Effector CD4-positive, alpha-beta T cell (primary cell): ENCODE results near the gene TMBIM1.

ENCODE experiments used
- DNase-seq: peaks from one replicate; pipeline ENCODE4 v3.0.0-alpha.2; 2020

The TMBIM1 gene

GRCh38 chr2:218253232-218253625 is 39.1 kb downstream of the TMBIM1 start:
- DNase-seq, result no peak

GRCh38 chr2:218252509-218253231 is 39.6 kb downstream of the TMBIM1 start:
- no peak for DNase-seq

DNA sequence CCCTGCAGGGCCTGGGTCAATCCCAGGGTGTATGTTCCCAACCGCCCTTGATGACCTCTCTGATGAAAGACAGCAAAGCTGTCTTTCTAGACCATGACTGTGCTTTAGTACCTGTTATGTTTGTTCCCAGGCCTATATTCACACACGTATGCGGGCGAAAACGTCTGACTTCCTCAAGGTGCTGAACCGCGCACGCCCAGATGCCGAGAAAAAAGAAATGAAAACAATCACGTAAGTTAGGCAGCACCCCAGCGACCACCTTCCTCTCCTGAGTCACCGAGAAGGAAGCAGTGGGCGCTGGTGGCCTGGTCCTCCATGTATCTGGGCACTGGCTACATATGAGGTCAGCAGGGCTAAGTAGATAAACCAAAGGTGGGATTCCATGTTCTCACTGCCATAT is 42.6 kb downstream of the TMBIM1 start:
- DNase-seq, result no peak

DNA sequence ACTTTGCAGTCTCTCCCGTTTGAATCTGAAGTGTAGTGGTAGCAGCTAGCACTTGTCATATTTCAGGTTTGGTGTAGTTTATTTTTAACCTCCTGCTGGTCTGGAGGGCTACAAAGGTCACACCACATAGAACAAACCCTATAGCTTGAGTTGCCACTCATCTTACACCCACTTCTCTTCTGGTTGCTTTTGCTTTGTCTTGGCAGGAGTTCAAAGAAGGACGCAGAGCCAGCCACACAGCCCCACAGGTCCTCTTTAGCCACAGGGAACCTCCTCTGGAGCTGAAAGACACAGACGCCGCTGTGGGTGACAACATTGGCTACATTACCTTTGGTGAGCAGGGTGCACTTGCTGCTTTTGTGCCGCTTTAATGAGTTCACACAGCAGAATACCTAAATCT is 47.1 kb downstream of the TMBIM1 start:
- DNase-seq, result no peak

- DNase-seq, result no peak
Observed at GRCh38 chr2:218244665-218245064, 47.6 kb downstream of the TMBIM1 start.

GRCh38 chr2:218244204-218244603 is 48.1 kb downstream of the TMBIM1 start:
- DNase-seq, result no peak

DNA sequence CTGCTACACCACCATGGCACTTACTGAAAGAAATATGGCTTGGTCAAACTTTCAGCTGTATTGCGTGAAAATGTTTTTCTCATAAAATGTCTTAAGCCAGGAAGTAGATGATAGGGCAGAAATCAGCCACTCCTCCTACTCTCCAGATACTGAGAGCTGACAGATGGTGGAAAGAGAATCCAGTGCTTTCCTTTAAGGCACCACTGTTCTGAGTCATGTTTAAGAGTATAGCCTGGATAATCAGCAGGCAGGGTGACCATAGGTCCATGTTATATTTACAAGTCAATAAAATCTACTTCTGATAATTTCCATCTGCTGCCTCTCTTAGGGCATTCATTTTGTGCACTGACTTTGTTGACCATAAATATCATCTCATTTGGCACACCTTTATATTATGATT is 53.4 kb downstream of the TMBIM1 start:
- no peak for DNase-seq

GRCh38 chr2:218236829-218237228 is 55.5 kb downstream of the TMBIM1 start:
- no peak for DNase-seq

DNA sequence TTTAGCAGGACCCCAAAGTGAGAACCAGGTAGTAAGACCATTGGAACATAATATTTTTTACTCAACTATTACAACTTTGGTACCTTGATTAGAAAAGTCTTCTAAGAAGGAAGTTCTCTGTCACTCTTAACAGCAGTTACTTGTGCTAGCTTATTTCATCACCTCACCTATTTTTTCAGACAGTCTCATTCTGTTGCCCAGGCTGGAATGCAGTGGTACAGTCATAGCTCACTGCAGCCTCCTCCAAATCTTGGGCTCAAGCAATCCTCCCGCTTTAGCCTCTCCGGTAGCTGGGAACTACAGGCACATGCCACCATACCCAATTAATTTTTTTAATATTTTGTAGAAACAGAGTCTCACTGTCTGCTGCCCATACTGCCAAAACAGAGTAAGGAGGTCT is 57.3 kb downstream of the TMBIM1 start:
- DNase-seq, result no peak

GRCh38 chr2:218234521-218234920 is 57.8 kb downstream of the TMBIM1 start:
- no peak for DNase-seq

GRCh38 chr2:218233543-218233942 is 58.8 kb downstream of the TMBIM1 start:
- no peak for DNase-seq

DNA sequence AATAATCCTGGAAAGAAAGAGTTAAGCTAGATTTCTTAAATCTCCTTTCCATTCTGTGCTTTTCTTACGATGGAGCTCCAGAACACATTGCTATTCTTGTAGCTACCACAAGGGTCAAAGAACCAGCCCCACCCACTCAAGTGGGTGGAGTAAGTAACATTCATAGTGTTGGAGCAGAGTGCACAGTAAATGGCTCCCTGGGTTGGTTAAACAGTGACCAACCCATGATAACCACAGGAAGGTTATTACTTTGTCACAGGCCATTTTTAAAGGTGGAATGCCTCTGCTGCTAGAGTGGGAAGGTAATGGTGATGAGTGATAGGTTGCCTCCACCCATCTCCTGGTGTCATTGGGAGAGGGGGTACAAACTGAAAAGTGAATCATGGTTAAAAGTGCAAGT is 61.4 kb downstream of the TMBIM1 start:
- DNase-seq, result no peak

GRCh38 chr2:218229851-218230250 is 62.5 kb downstream of the TMBIM1 start:
- no peak for DNase-seq

GRCh38 chr2:218229239-218229638 is 63.1 kb downstream of the TMBIM1 start:
- peak; percentile 38 for DNase-seq

DNA sequence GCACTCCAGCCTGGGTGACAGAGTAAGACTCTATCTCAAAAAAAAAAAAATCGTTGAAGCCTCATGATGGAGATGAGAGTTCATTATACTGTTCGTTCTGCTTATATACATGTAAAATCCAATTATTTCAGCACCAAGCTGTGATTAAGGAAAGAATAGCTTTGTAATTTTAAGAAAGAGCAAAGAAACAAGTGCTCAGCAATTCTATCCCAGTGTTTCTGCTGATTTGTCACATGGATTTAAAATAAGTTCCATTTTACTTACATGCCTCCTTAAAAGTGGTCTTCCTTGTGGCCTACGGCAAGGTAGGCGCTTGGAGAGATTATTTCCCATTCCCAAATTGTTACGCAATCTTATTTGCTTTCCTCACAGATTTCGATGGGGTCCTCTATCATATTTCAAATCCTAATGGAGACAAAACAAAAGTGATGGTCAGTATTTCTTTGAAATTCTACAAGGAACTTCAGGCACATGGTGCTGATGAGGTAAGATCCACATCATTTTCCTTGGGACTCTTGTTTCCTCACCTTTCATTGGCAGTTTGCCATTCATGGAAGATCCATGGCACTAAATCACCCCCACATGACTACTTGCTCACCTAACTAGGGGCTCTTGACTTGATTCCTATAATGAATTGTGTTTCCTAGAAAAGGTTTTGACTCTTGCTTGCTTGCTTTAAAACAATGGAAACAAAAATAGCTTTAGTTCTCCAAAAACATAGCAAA is 63.8 kb downstream of the TMBIM1 start:
- DNase-seq, result no peak

DNA sequence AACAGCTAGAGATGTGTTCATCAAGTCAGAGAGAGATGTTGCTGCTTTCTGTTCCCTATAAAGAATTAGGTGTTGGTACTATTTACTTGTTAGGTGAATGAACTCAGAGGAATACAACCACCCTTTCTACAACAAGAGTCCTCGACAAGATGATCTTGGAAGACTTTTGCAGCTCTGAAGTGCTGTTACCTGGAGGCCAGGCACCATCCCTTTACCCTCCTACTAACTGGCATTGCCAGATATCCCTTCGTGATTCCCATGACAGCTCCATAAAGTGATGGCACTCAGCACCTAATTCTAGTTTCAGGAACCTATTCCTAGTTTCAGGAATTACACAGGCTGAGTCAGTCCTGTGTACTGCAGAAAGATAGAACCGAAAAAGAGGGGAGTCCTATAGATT is 65.4 kb downstream of the TMBIM1 start:
- DNase-seq, result no peak
